Measurements from ENCODE around the gene EIF2D.

The EIF2D gene

DNA sequence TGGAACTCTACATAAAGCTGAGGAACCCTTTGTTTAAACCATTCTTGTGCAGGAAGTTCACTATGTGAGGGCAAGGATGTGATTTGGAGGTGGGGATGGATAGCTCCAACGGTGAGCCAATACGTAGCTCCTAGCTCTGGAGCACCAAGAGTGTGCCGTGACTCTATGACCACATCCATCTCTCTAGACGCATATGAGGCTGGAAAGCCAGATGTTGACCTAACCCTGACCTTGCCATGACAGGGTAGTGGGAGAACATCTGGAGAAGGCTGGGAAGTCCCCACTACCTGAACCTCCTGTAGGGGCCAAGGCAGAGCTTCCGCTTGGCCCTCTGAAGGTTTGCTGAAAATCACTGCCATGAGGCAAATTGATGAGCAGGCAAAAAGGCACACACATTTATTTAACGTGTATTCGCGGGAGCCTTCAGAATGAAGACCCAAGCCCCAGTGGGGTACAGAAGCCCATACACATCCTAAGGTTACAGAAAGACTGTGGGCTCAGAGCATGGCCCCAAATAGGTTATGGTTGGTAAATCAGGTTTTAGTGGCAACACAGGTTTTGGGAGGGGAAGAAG is 43.4 kb downstream of the EIF2D start:
- no peak for DNase-seq

GRCh38 chr1:206568256-206568655 is 44.0 kb downstream of the EIF2D start:
- DNase-seq = no peak

DNA sequence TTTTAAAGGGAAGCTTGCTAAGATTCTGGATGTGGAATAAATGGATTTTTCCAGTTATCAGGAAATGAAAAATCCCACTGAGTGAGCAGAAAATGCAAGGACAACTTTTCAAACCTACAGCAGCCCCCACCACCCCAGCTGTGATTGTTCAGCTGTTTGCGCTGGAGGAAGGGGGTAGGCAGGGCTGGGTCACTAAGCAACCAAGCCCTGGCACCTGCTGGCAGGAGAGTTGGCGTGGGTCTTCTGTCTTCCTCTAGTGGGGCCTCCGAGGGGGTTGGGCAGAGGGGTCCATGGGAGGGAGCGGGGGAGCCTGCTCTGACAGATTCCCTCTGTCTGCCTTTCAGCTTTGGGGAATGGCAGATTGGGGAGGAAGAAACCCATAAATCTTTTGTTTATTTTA is 45.3 kb downstream of the EIF2D start:
- DNase-seq = no peak

- DNase-seq = no peak
Measured at GRCh38 chr1:206565995-206566394, 46.3 kb downstream of the EIF2D start.

- DNase-seq = no peak
Measured at GRCh38 chr1:206563367-206564207, 48.7 kb downstream of the EIF2D start.

- DNase-seq = no peak
Measured at GRCh38 chr1:206560007-206560716, 52.1 kb downstream of the EIF2D start.

GRCh38 chr1:206559672-206559995 is 52.6 kb downstream of the EIF2D start:
- no peak for DNase-seq

- no peak for DNase-seq
Measured at GRCh38 chr1:206558794-206559671, 53.2 kb downstream of the EIF2D start.

- no peak for DNase-seq
Measured at GRCh38 chr1:206557636-206558473, 54.4 kb downstream of the EIF2D start.

- peak; percentile 48 for DNase-seq
Measured at GRCh38 chr1:206556750-206557635, 55.3 kb downstream of the EIF2D start.

GRCh38 chr1:206556047-206556749 is 56.1 kb downstream of the EIF2D start:
- no peak for DNase-seq

DNA sequence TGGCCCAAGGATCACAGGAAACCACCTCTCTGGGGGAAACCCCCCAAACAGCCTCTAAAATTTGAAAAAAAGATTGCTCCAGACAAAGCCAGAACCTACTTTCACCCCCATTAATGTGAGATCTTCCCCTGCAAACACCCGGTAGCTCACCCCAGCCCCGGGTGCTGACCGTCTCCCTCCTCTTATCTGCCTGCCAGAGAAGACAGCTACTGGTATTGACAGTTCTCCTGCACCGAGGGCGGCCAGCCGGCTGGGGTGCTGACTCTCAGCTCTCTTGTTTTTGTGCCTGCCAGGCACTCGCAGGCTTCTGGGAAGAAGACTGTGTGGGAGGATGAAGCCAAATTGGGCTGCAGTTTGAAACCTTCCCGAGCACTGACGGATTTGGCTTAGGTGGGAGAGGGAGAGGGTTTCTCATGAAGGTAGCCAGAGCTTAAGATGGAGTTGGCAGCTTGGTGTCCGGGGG is 56.8 kb downstream of the EIF2D start:
- no peak for DNase-seq

- no peak for DNase-seq
Measured at GRCh38 chr1:206554701-206555472, 57.4 kb downstream of the EIF2D start.

- no peak for DNase-seq
Measured at GRCh38 chr1:206554211-206554610, 58.1 kb downstream of the EIF2D start.

- no peak for DNase-seq
Measured at GRCh38 chr1:206551986-206552326, 60.3 kb downstream of the EIF2D start.

GRCh38 chr1:206551296-206551985 is 60.8 kb downstream of the EIF2D start:
- DNase-seq = no peak

DNA sequence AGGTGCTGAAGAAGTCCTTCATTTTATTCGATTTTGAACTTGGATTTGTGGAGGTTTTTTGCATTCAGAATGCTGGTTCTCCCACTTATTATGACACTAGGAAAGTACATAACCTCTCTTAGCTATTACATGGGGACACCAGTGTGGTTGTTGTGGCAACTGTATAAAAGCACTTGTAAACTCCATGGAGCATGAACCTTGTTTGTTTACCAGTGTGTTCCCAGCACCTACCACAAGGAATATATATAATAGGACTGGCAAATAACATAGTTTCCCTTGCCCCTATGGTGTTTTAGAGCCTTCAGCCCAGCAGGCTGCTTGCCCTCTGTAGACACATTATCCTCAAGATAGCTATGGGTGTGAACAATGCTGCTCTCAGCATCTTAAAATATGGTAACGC is 61.8 kb downstream of the EIF2D start:
- DNase-seq = no peak

DNA sequence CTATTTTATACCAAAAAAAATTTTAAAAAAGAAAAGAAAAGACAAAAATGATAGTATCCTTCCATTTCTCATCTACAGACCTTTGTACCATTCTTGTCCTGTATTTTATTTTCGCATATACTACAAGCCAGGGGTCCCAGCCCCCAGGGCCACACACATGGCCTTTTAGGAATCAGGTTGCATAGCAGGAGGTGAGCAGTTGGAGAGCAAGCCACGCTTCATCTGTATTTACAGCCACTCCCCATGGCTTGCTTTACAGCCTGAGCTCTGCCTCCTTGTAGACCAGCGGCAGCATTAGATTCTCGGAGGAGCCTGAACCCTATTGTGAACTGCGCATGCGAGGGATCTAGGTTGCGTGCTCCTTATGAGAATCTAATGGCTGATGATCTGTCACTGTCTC is 65.2 kb downstream of the EIF2D start:
- no peak for DNase-seq

GRCh38 chr1:206545351-206545750 is 66.9 kb downstream of the EIF2D start:
- DNase-seq = no peak

All from amniotic stem cell (primary cell).